IMR-90 (cell line): ENCODE measurements around the gene FN1. TPM values are rescaled to one million over a fixed set of nuclear protein-coding genes. Genes with fewer than 3 reads are reported as not detected.
A peak's percentile ranks its signal among the peaks of the same experiment; 100 is the strongest.

ENCODE experiments used
- ATAC-seq: fragments of 200-7000 bp; cut with Tn5 transposase; 2 replicates; pipeline ENCODE4 v1.9.1; 2020; ENCODE audit warnings: low read depth, mild to moderate bottlenecking, moderate library complexity
- BruUV-seq: library from RNA; stranded (reverse); fragments of 400-500 nt; replicated peaks from 2 replicates; lab custom pipeline; 2021; lab: Mats Ljungman, UMichigan
- CTCF ChIA-PET: fragments of 300-600 bp; formaldehyde crosslinking; extraction: SDS; loops from one replicate; lab custom pipeline; 2021; ENCODE audit warnings: antibody characterized with exemption; lab: Yijun Ruan, JAX
- POLR2A ChIA-PET: fragments of 300-600 bp; sonication (Branson Sonifier 250); formaldehyde crosslinking; loops from one replicate; lab custom pipeline; 2022; ENCODE audit warnings: antibody characterized with exemption; ENCODE audit not compliant: unreplicated experiment; lab: Charles Lee
- DNase-seq: peaks from one replicate; pipeline ENCODE4 v3.0.0; 2013
- H2AFZ ChIP-seq: replicated peaks from 2 replicates; pipeline ENCODE3; 2013; ENCODE audit warnings: low read length, mild to moderate bottlenecking; ENCODE audit not compliant: poor library complexity
- H2AK5ac ChIP-seq: 2 replicates; pipeline ENCODE4 v1.6.1; 2013; ENCODE audit warnings: low read depth, low read length, inconsistent platforms
- H2AK9ac ChIP-seq: replicated peaks from 2 replicates; pipeline ENCODE3; 2013; ENCODE audit warnings: mild to moderate bottlenecking, low read depth, low read length, moderate library complexity; ENCODE audit not compliant: poor library complexity
- H2BK120ac ChIP-seq: 2 replicates; pipeline ENCODE4 v1.6.1; 2013; ENCODE audit warnings: low read depth, low read length, inconsistent platforms
- H2BK15ac ChIP-seq: 3 replicates; pipeline ENCODE4 v1.6.1; 2013; ENCODE audit warnings: low read depth, low read length, inconsistent platforms
- H2BK20ac ChIP-seq: 2 replicates; pipeline ENCODE4 v1.6.1; 2013; ENCODE audit warnings: low read depth, mild to moderate bottlenecking, inconsistent platforms, low read length, moderate library complexity
- H2BK5ac ChIP-seq: 2 replicates; pipeline ENCODE4 v1.6.1; 2013; ENCODE audit warnings: mild to moderate bottlenecking, low read depth, low read length, inconsistent platforms; ENCODE audit not compliant: poor library complexity, severe bottlenecking
- H3K14ac ChIP-seq: replicated peaks from 2 replicates; pipeline ENCODE4 v1.6.1; 2013; ENCODE audit warnings: low read depth, low read length, inconsistent platforms
- H3K18ac ChIP-seq: 2 replicates; pipeline ENCODE4 v1.6.1; 2013; ENCODE audit warnings: low read depth, low read length, control low read depth
- H3K23ac ChIP-seq: 2 replicates; pipeline ENCODE4 v1.6.1; 2013; ENCODE audit warnings: low read depth, low read length, inconsistent platforms
- H3K27ac ChIP-seq: 2 replicates; pipeline ENCODE4 v1.5.1; 2013; ENCODE audit warnings: mild to moderate bottlenecking, control low read depth, low read length; ENCODE audit not compliant: insufficient read depth
- H3K27me3 ChIP-seq: 2 replicates; pipeline ENCODE4 v1.6.1; 2013; ENCODE audit warnings: low read length; ENCODE audit not compliant: control insufficient read depth, insufficient read depth
- H3K36me3 ChIP-seq: 2 replicates; pipeline ENCODE4 v1.6.1; 2013; ENCODE audit warnings: low read length, mixed read lengths; ENCODE audit not compliant: control insufficient read depth, insufficient read depth
- H3K4ac ChIP-seq: 2 replicates; pipeline ENCODE4 v1.6.1; 2013; ENCODE audit warnings: low read depth, low read length, inconsistent platforms
- H3K4me1 ChIP-seq: 2 replicates; pipeline ENCODE4 v1.6.1; 2013; ENCODE audit warnings: low read length, mixed read lengths; ENCODE audit not compliant: control insufficient read depth, insufficient read depth
- H3K4me2 ChIP-seq: 2 replicates; pipeline ENCODE4 v1.6.1; 2013; ENCODE audit warnings: low read depth, mild to moderate bottlenecking, control low read depth, low read length, moderate library complexity
- H3K4me3 ChIP-seq: 2 replicates; pipeline ENCODE4 v1.5.1; 2013; ENCODE audit warnings: low read depth, mild to moderate bottlenecking, control low read depth, low read length, moderate library complexity; ENCODE audit not compliant: insufficient read depth
- H3K56ac ChIP-seq: 2 replicates; pipeline ENCODE4 v1.6.1; 2013; ENCODE audit warnings: low read length, inconsistent platforms; ENCODE audit not compliant: insufficient read depth; ENCODE audit errors: extremely low read depth
- H3K79me1 ChIP-seq, 2 experiments: 2 replicates each; pipeline ENCODE4 v1.6.1; 2013; ENCODE audit warnings: low read length in 2 of 2, inconsistent platforms in 1 of 2, low read depth in 1 of 2
- H3K9ac ChIP-seq: 2 replicates; pipeline ENCODE4 v1.6.1; 2013; ENCODE audit warnings: low read depth, low read length, control low read depth
- H3K9me1 ChIP-seq: 2 replicates; pipeline ENCODE4 v1.6.1; 2013; ENCODE audit warnings: low read length, inconsistent platforms; ENCODE audit not compliant: insufficient read depth
- H3K9me3 ChIP-seq: 2 replicates; pipeline ENCODE4 v1.6.1; 2013; ENCODE audit warnings: low read length; ENCODE audit not compliant: control insufficient read depth, insufficient read depth
- H4K20me1 ChIP-seq: 2 replicates; pipeline ENCODE4 v1.6.1; 2013; ENCODE audit warnings: low read length, inconsistent platforms; ENCODE audit not compliant: insufficient read depth
- H4K5ac ChIP-seq: 2 replicates; pipeline ENCODE4 v1.6.1; 2013; ENCODE audit warnings: mild to moderate bottlenecking, low read depth, low read length, control low read depth
- H4K8ac ChIP-seq, 2 experiments: 2 replicates each; pipeline ENCODE4 v1.6.1; 2013; ENCODE audit warnings: low read depth in 2 of 2, low read length in 2 of 2, control low read depth in 1 of 2, inconsistent platforms in 1 of 2
- H4K91ac ChIP-seq: 2 replicates; pipeline ENCODE4 v1.6.1; 2013; ENCODE audit warnings: low read depth, low read length, inconsistent platforms; ENCODE audit not compliant: insufficient read depth
- BHLHE40 ChIP-seq: fragments of 150-350 bp; IDR thresholded peaks from 2 replicates; pipeline ENCODE4 v1.6.1; 2016; ENCODE audit warnings: mild to moderate bottlenecking, low read depth, low read length
- CEBPB ChIP-seq: IDR thresholded peaks from 2 replicates; pipeline ENCODE4 v1.6.1; 2012; ENCODE audit warnings: low read depth, low read length, improper control_type of control experiment
- CHD1 ChIP-seq: IDR thresholded peaks from 2 replicates; pipeline ENCODE4 v1.6.1; 2012; ENCODE audit warnings: low read depth, low read length, improper control_type of control experiment
- FOS ChIP-seq: fragments of 150-350 bp; IDR thresholded peaks from 2 replicates; pipeline ENCODE4 v1.6.1; 2016; ENCODE audit warnings: low read depth, low read length
- MAFK ChIP-seq: IDR thresholded peaks from 2 replicates; pipeline ENCODE4 v1.6.1; 2012; ENCODE audit warnings: low read depth, low read length, improper control_type of control experiment
- MAZ ChIP-seq: IDR thresholded peaks from 2 replicates; pipeline ENCODE4 v1.6.1; 2012; ENCODE audit warnings: low read depth, mild to moderate bottlenecking, low read length, improper control_type of control experiment, moderate library complexity, borderline replicate concordance
- MXI1 ChIP-seq: IDR thresholded peaks from 2 replicates; pipeline ENCODE4 v1.6.1; 2012; ENCODE audit warnings: low read depth, mild to moderate bottlenecking, low read length, moderate library complexity, borderline replicate concordance
- NFE2L2 ChIP-seq: fragments of 150-350 bp; IDR thresholded peaks from 2 replicates; pipeline ENCODE4 v1.6.1; 2016; ENCODE audit warnings: low read depth, mild to moderate bottlenecking, low read length
- POLR2A ChIP-seq: IDR thresholded peaks from 2 replicates; pipeline ENCODE4 v1.6.1; 2012; ENCODE audit warnings: mild to moderate bottlenecking, low read depth, low read length
- RAD21 ChIP-seq: IDR thresholded peaks from 2 replicates; pipeline ENCODE4 v1.6.1; 2012; ENCODE audit warnings: low read length, improper control_type of control experiment
- RCOR1 ChIP-seq: IDR thresholded peaks from 2 replicates; pipeline ENCODE4 v1.6.1; 2012; ENCODE audit warnings: mild to moderate bottlenecking, low read length, improper control_type of control experiment; ENCODE audit not compliant: insufficient replicate concordance
- RFX5 ChIP-seq: IDR thresholded peaks from 2 replicates; pipeline ENCODE4 v1.8.0; 2012; ENCODE audit warnings: low read depth, mild to moderate bottlenecking, low read length, moderate library complexity
- SMC3 ChIP-seq: fragments of 150-350 bp; IDR thresholded peaks from 2 replicates; pipeline ENCODE4 v1.6.1; 2016; ENCODE audit warnings: low read depth, mild to moderate bottlenecking, antibody characterized with exemption, low read length, moderate library complexity
- USF2 ChIP-seq: fragments of 150-350 bp; IDR thresholded peaks from 2 replicates; pipeline ENCODE4 v1.6.1; 2017; ENCODE audit warnings: mild to moderate bottlenecking, antibody characterized with exemption, low read length, low read depth
- WGBS, 2 experiments: methylation state at CpG; one replicate each; pipeline versions ENCODE4 v1.1.5 to v1.1.7; 2013; ENCODE audit warnings: missing lambda C conversion rate in 2 of 2; ENCODE audit not compliant: insufficient read length in 1 of 2; ENCODE audit errors: extremely low coverage in 2 of 2; 5-methylcytosine and 5-hydroxymethylcytosine counted together
- dilution Hi-C: fragments of 300-500 bp; cut with HindIII; formaldehyde crosslinking; loops from one replicate; pipeline ENCODE4 v1.14.3; 2018; ENCODE audit warnings: low sequenced_read_pairs; ENCODE audit not compliant: unreplicated experiment
- in situ Hi-C: fragments of 300-500 bp; cut with MboI; formaldehyde crosslinking; loops from 3 replicates; pipeline ENCODE4 v1.14.3; 2019; ENCODE audit warnings: low sequenced_read_pairs, inconsistent platforms, mixed read lengths
- intact Hi-C: fragments of 100-400 bp; cut with micrococcal nuclease; formaldehyde crosslinking; loops from 2 replicates; pipeline ENCODE4 v1.10.0; 2022
- polyA plus RNA-seq, 3 experiments: library from polyadenylated mRNA; depleted of rRNA; stranded (reverse); fragments of >200 nt; gene quantifications; 2 replicates each; pipeline ENCODE4 v1.2.3, GENCODE V29; 2012; ENCODE audit warnings: low replicate concordance in 1 of 3
- total RNA-seq: library from RNA; depleted of rRNA; stranded (reverse); fragments of >200 nt; gene quantifications from 2 replicates; pipeline ENCODE4 v1.2.3, GENCODE V29; 2012
- TF ChIP-seq, protein P1 (sequence below): fragments of 150-350 bp; IDR thresholded peaks from 2 replicates; pipeline ENCODE4 v1.6.1; 2016; ENCODE audit warnings: low read depth, mild to moderate bottlenecking, low read length, moderate library complexity, borderline replicate concordance

Gene FN1
- total and polyA plus RNA-seq, 2 of the 4 experiments (the other 2 are of a cell fraction): 8,243 to 13,004 TPM

DNA sequence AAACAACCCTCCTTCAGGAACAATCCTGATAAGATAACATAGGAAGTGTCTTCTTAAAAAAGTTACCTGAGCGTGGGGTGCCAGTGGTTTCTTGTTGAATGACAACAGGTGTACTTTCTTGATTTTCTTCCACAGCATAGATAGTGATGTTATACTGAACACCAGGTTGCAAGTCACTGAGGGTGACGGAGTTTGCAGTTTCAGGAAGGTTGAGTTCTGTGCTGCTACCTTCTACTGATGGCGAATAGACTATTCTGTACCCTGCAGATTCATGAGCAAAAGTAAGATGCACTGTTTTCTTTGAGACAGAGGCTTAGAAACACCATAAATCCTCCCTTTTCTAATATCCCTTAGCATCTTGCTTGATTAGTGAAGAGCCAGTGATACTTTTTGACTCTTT is 28.8 kb downstream of the FN1 start:
- Histone ChIP-seq H3K4me1 (peaks cover 18% of the 10 kb centered on the region), H2AFZ (no peak overlapping the region), H3K56ac (no peak overlapping the region), H4K8ac (peak overlapping the region in 1 of 2 experiments; percentile 57; a peak in 2 of 4 replicates), H3K4me2 (no peak overlapping the region), H3K36me3 (peaks cover 61% of the 10 kb centered on the region), H3K4ac (0 out of 2 replicates have a peak overlapping the region, but pooled peaks have one; percentile 3), H3K9me3 (no peaks in the 10 kb centered on the region), H3K18ac (no peak overlapping the region), H3K27me3 (no peaks in the 10 kb centered on the region), H3K9ac (no peak overlapping the region), H2BK5ac (peak overlapping the region; percentile 11), H2AK5ac (no peak overlapping the region), H2BK20ac (no peak overlapping the region), H3K14ac (no peak overlapping the region), H3K27ac (no peak overlapping the region), H2BK15ac (no peak overlapping the region), H3K9me1 (peaks cover 21% of the 10 kb centered on the region), H4K20me1 (peaks cover 19% of the 10 kb centered on the region), H2AK9ac (no peak overlapping the region), H3K23ac (no peak overlapping the region), H3K79me1 (peaks cover 35 to 57% of the 10 kb centered on the region in 2 experiments), H2BK120ac (no peak overlapping the region), H4K5ac (peak overlapping the region; percentile 1; the same call in 1 of the 2 replicates), H3K4me3 (no peak overlapping the region), H4K91ac (no peak overlapping the region)
- no CpG with 5 or more reads among the region's 3 CpGs for WGBS, 2 experiments
- POLR2A ChIA-PET: no interaction called here
- CTCF ChIA-PET: no interaction called here
- dilution Hi-C loops (no loop called here), intact Hi-C loops (no loop called here), in situ Hi-C loops (no loop called here)
- ATAC-seq (no peak), DNase-seq (no peak)
- TF ChIP-seq MXI1: no peak
- no peak for TF ChIP-seq FOS
- TF ChIP-seq BHLHE40: no peak
- TF ChIP-seq USF2: no peak
- no peak for TF ChIP-seq MAFK
- no peak for TF ChIP-seq RCOR1
- no peak for TF ChIP-seq NFE2L2
- TF ChIP-seq CEBPB: no peak
- TF ChIP-seq MAZ: no peak
- no peak for TF ChIP-seq RFX5
- no peak for TF ChIP-seq POLR2A
- no peak for TF ChIP-seq CHD1
- no peak for TF ChIP-seq SMC3
- no peak for TF ChIP-seq RAD21
- TF ChIP-seq, protein P1, sequence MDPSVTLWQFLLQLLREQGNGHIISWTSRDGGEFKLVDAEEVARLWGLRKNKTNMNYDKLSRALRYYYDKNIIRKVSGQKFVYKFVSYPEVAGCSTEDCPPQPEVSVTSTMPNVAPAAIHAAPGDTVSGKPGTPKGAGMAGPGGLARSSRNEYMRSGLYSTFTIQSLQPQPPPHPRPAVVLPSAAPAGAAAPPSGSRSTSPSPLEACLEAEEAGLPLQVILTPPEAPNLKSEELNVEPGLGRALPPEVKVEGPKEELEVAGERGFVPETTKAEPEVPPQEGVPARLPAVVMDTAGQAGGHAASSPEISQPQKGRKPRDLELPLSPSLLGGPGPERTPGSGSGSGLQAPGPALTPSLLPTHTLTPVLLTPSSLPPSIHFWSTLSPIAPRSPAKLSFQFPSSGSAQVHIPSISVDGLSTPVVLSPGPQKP: no peak
- no TSS peak for BruUV-seq
